Measurements from ENCODE around the gene HIPK4.
"Not testable (repeated sequence)": the region's sequence is repeated elsewhere in the genome, so short reads cannot be mapped to it uniquely, and the experiment has no call there.

Gene HIPK4

DNA sequence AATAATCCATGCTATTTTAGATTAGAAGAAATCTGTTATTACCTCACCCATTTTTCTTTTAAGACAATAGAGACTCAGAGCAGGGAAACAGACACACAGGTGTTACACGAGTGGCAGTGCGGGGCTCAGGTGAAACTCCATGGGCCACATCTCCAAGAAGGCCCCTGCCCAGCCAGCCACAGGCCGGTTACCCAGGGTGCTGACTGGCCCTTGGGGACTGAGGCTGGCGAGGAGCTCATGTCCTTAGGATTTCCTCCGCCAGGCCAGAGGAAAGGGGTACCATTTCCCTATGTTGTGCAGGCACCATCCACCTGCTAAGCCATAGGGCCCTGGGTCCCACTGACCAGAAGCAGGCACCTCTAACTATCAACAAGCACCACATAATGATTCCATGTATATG is 52.4 kb downstream of the HIPK4 start:
- H3K4me3 ChIP-seq (ENCODE audit: low read length), result no peak overlapping the region
- no peak for TF ChIP-seq ZNF274 (IDR thresholded peaks at IDR 0.05; ENCODE audit: low read depth, low read length)

DNA sequence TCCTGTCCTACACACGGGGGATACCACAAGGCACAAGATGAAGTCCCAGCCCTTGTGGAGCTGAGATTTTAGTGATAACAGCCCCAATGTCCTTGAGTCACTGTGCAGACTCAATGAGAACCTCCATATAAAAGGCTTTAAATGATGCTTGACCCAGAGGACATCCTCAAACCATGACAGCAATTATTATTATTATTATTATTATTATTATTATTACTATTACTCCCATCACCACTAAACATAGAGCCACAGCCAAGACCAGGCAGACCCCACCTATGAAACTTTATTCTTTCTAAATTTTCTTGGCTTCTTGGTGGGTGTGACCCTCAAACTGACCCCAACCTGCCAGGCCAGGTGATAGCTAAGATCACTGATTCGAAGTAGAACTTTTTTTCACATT is 52.9 kb downstream of the HIPK4 start:
- no peak overlapping the region for H3K4me3 ChIP-seq (ENCODE audit: low read length)
- no peak for TF ChIP-seq ZNF274 (IDR thresholded peaks at IDR 0.05; ENCODE audit: low read depth, low read length)

DNA sequence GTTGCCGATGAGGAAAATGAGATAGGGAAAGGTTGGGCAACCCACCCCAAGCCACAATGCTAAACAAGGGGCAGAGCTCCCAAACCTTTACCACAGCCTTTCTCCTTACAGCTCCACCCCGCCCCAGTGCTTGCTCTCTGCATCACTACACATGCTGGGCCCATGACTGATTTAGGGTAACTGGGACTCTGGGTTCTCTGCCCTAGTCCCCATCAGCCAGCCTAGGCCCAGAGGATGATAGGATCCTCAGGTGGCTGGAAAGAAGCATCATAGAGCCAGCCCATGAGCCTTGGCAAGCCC is 53.4 kb downstream of the HIPK4 start:
- no peak overlapping the region for H3K4me3 ChIP-seq (ENCODE audit: low read length)
- TF ChIP-seq ZNF274 (IDR thresholded peaks at IDR 0.05; ENCODE audit: low read depth, low read length), result no peak

DNA sequence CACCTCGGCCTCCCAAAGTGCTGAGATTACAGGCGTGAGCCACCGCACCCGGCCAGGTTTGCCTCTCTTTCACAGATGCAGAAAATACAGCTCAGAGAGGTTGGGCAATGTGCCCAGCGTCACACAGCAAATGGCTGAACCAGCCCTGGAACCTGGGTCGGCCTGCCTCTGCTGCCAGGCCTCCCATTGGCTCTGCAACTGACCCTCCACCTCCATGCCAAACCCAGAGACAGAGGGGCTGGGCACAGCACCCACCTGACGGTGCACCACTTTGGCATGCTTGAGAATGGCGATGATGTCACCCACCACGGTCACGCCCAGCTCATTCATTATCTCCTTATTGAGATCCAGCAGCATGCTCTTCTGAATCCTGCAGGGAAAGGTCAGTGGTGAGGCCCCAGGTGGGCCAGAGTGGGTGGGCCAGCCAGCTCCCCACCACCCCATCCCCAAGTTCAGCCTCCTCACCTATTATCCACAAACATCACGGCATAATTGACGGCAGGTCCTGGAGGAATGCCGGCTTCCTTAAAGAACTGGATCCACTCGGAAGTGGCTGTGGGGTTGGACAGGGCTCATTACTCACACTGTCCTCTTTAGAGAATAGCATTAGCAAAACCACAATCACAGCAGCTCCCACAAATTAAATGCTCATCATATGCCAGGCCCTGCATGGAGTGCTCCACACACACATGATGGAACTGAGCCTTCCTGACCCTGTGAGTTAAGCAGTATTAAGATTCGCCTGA is 54.0 kb downstream of the HIPK4 start:
- H3K4me3 ChIP-seq (ENCODE audit: low read length), result no peak overlapping the region
- no peak for TF ChIP-seq ZNF274 (IDR thresholded peaks at IDR 0.05; ENCODE audit: low read depth, low read length)

DNA sequence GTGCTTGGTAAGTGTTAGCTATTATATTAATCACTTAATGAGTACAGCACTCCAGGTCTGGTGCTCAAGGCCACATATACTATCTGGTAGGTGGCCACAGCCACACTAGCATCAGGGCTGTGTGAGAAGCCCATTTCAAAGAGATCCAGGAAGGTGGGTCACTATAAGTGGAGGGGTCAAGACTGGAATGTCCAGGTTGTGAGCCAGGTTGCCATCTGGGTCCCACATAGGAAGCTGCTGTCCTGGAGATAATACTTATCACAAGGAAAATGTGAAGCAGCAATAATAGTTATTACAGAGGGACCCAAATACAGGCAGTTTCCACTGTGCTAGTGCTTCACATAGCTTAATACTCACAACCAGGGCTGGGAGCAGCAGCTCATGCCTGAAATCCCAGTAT is 54.9 kb downstream of the HIPK4 start:
- no peak overlapping the region for H3K4me3 ChIP-seq (ENCODE audit: low read length)
- TF ChIP-seq ZNF274 (IDR thresholded peaks at IDR 0.05; ENCODE audit: low read depth, low read length), result no peak

DNA sequence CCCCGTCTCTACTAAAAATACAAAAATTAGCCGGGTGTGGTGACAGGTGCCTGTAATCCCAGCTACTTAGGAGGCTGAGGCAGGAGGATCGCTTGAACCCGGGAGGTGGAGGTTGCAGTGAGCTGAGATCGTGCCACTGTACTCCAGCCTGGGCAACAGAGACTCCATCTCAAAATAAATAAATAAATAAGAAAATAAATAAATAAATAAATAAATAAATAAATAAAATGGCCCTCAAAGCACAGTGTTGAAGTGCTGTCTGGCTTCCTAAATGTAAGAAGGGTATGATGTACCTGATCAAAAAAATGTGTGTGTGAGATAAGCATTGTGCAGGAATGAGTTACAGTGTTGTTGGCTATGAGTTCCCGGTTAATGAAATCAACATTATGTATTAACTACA is 56.9 kb downstream of the HIPK4 start:
- not testable (repeated sequence) for H3K4me3 ChIP-seq (ENCODE audit: low read length)

DNA sequence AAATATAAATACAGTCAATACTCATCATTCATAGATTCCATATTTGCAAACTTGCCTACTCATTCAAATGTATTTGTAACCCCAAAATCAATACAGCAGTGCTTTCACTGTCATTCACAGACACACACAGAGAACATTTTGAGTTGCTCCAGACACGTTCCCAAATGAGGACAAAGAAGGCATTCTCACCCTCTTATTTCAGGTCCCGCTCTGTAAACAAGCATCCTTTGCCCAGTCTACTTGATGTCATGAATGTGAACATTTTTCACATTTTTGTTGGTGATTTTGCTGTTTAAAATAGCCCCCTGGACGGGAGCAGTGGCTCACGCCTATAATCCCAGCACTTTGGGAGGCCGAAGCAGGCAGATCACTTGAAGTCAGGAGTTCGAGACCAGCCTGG is 57.3 kb downstream of the HIPK4 start:
- TF ChIP-seq ZNF274 (IDR thresholded peaks at IDR 0.05; ENCODE audit: low read depth, low read length), result no peak
- H3K4me3 ChIP-seq (ENCODE audit: low read length), result no peak overlapping the region

DNA sequence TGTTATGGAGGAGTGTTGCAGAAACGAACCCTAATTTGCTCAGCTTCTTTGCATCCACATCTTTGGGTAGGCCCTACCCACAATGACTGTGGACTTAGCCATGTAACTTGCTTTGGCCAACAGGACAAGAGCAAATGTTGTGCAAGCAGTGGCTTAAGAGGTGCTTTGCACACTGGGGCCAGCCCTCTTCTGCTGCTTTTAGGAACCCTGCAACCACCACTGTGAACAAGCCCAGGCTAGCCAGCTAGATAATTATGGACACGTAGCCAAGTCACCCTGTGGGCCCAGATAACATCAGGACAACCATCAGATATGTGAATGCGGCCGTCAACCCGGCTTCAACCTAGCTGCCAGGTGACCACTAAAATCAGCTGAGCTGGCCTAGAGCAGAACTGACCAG is 58.9 kb downstream of the HIPK4 start:
- H3K4me3 ChIP-seq (ENCODE audit: low read length), result no peak overlapping the region
- no peak for TF ChIP-seq ZNF274 (IDR thresholded peaks at IDR 0.05; ENCODE audit: low read depth, low read length)

All from GM08714 (cell line).